Endodermal cell (in vitro differentiated cells): Measurements from ENCODE around the gene TUBGCP3. TPM values are rescaled to one million over a fixed set of nuclear protein-coding genes. Genes with fewer than 3 reads are reported as not detected.
A peak's percentile ranks its signal among the peaks of the same experiment; 100 is the strongest.

Experiments
- DNase-seq: peaks from one replicate; pipeline ENCODE4 v3.0.0-alpha.2; 2017
- H3K27ac ChIP-seq: 2 replicates; pipeline ENCODE4 v1.5.1; 2013; ENCODE audit warnings: mild to moderate bottlenecking, low read depth, low read length, moderate library complexity
- H3K27me3 ChIP-seq: 2 replicates; pipeline ENCODE4 v1.6.1; 2013; ENCODE audit warnings: mild to moderate bottlenecking, low read length, moderate library complexity; ENCODE audit not compliant: insufficient read depth, control insufficient read depth, poor library complexity, severe bottlenecking
- H3K36me3 ChIP-seq: 2 replicates; pipeline ENCODE4 v1.7.0; 2013; ENCODE audit warnings: mild to moderate bottlenecking, low read length, moderate library complexity; ENCODE audit not compliant: control insufficient read depth, insufficient read depth
- H3K4me1 ChIP-seq: one replicate; pipeline ENCODE4 v1.7.0; 2013; ENCODE audit warnings: low read length; ENCODE audit not compliant: control insufficient read depth, insufficient read depth
- H3K4me3 ChIP-seq: 2 replicates; pipeline ENCODE4 v1.5.1; 2013; ENCODE audit warnings: mild to moderate bottlenecking, low read length, moderate library complexity
- H3K9ac ChIP-seq: 2 replicates; pipeline ENCODE4 v1.6.1; 2013; ENCODE audit warnings: mild to moderate bottlenecking, low read length, moderate library complexity; ENCODE audit not compliant: poor library complexity, severe bottlenecking; ENCODE audit errors: extremely low read depth
- H3K9me3 ChIP-seq: 2 replicates; pipeline ENCODE4 v1.6.1; 2013; ENCODE audit warnings: mild to moderate bottlenecking, low read length, moderate library complexity; ENCODE audit not compliant: control insufficient read depth
- H3K27ac Mint-ChIP-seq: 2 replicates; pipeline ENCODE4 v1.8.0; 2020; ENCODE audit warnings: mixed read lengths
- H3K27me3 Mint-ChIP-seq: 2 replicates; pipeline ENCODE4 v1.8.0; 2021; ENCODE audit warnings: mild to moderate bottlenecking, mixed read lengths; ENCODE audit not compliant: insufficient read depth
- H3K36me3 Mint-ChIP-seq: 2 replicates; pipeline ENCODE4 v1.8.0; 2020; ENCODE audit warnings: low read depth, mixed read lengths
- H3K4me1 Mint-ChIP-seq: 2 replicates; pipeline ENCODE4 v1.8.0; 2020; ENCODE audit warnings: mixed read lengths
- H3K4me3 Mint-ChIP-seq: 2 replicates; pipeline ENCODE4 v1.8.0; 2020; ENCODE audit warnings: mild to moderate bottlenecking, moderate library complexity, mixed read lengths
- H3K9me3 Mint-ChIP-seq: 2 replicates; pipeline ENCODE4 v1.8.0; 2020; ENCODE audit warnings: mild to moderate bottlenecking, mixed read lengths
- WGBS, 2 experiments: methylation state at CpG; one replicate each; pipeline versions ENCODE4 v1.1.5 to v1.1.7; 2013; ENCODE audit warnings: missing lambda C conversion rate in 2 of 2, mixed read lengths in 1 of 2; ENCODE audit not compliant: insufficient coverage in 1 of 2, insufficient read length in 1 of 2; 5-methylcytosine and 5-hydroxymethylcytosine counted together
- total RNA-seq, 2 donors: library from RNA; stranded (reverse); fragmentation: NEBNext Ultra II Directional in 1 of 2; extraction: Animal tissue kit (Norgen Biotek cat#: 25700) in 1 of 2; gene quantifications; 2 replicates in 1 of 2; 3 replicates in 1 of 2; pipeline ENCODE4 v1.2.1, GENCODE V29; 2021
- TF ChIP-seq, protein P1 (sequence below): fragments of 200-600 bp; sonication (generic); conservative IDR thresholded peaks from 2 replicates; pipeline ENCODE4 v1.5.0; 2021; ENCODE audit warnings: antibody characterized with exemption, mild to moderate bottlenecking

The TUBGCP3 gene
- total RNA-seq, 2 donors from 2014 or later: 34.7 to 55.3 TPM

DNA sequence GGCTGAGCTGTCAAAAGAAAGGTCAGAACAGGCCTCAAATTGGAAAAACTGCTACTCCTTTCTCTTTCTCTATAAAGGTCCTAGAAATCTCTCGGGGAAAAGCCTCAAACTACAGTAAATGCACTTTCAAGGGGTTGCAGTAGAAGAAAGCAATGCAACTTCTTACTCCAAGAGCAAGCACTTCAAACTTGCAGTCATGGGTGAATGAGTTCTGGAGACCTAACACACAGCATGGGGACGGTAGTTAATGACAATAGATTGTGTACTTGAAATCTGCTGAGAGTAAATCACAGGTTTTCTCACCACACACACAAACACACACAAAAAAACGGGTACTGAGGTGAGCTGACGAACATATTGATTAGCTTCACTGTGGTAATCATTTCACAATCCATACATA, 11.8 kb downstream of the TUBGCP3 start:
- Mint-ChIP-seq H3K36me3 (peaks cover 16% of the 10 kb centered on the region), H3K27me3 (no peaks in the 10 kb centered on the region), H3K4me3 (no peak overlapping the region), H3K9me3 (peaks cover 23% of the 10 kb centered on the region), H3K4me1 (peaks cover 13% of the 10 kb centered on the region), H3K27ac (peak overlapping the region; percentile 24)
- Histone ChIP-seq H3K27me3 (no peaks in the 10 kb centered on the region), H3K4me3 (no peak overlapping the region), H3K9me3 (peaks cover 5% of the 10 kb centered on the region), H3K9ac (no peak overlapping the region), H3K27ac (no peak overlapping the region), H3K36me3 (no peaks in the 10 kb centered on the region), H3K4me1 (no peaks in the 10 kb centered on the region)
- 77 to 93% methylated on average over 2 to 4 of the region's 4 CpGs for WGBS, 2 experiments
- DNase-seq: no peak
- TF ChIP-seq, protein P1, sequence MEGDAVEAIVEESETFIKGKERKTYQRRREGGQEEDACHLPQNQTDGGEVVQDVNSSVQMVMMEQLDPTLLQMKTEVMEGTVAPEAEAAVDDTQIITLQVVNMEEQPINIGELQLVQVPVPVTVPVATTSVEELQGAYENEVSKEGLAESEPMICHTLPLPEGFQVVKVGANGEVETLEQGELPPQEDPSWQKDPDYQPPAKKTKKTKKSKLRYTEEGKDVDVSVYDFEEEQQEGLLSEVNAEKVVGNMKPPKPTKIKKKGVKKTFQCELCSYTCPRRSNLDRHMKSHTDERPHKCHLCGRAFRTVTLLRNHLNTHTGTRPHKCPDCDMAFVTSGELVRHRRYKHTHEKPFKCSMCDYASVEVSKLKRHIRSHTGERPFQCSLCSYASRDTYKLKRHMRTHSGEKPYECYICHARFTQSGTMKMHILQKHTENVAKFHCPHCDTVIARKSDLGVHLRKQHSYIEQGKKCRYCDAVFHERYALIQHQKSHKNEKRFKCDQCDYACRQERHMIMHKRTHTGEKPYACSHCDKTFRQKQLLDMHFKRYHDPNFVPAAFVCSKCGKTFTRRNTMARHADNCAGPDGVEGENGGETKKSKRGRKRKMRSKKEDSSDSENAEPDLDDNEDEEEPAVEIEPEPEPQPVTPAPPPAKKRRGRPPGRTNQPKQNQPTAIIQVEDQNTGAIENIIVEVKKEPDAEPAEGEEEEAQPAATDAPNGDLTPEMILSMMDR: no peak

DNA sequence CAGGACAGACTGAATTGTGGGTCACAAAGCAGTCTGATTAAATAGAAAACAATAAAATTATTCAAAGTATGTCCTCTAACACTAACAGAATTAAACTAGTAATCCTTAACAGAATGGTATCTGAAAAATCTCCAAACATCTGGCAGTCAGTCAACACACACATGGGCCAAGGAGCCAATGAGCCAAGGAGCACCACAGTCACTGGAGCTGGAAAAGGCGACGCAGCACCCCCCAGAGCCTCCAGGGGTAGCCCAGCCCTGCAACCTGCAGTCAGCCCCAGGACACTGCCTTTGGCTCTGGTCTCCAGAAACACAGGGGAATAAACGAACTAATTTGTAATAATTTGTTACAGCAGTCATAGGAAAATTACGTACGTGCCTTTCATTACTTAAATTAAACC, 12.3 kb downstream of the TUBGCP3 start:
- DNase-seq: peak; percentile 72
- Histone ChIP-seq H3K36me3 (no peaks in the 10 kb centered on the region), H3K27ac (no peak overlapping the region), H3K4me1 (no peaks in the 10 kb centered on the region), H3K9me3 (peaks cover 5% of the 10 kb centered on the region), H3K9ac (no peak overlapping the region), H3K27me3 (no peaks in the 10 kb centered on the region), H3K4me3 (no peak overlapping the region)
- 95% methylated on average over 3 of the region's 5 CpGs; no CpG with 5 or more reads in 1 of the 2 experiments for WGBS, 2 experiments
- Mint-ChIP-seq H3K9me3 (peaks cover 23% of the 10 kb centered on the region), H3K4me3 (no peak overlapping the region), H3K27me3 (no peaks in the 10 kb centered on the region), H3K36me3 (peaks cover 16% of the 10 kb centered on the region), H3K27ac (no peak overlapping the region), H3K4me1 (peaks cover 13% of the 10 kb centered on the region)
- TF ChIP-seq, protein P1: peak; percentile 50

DNA sequence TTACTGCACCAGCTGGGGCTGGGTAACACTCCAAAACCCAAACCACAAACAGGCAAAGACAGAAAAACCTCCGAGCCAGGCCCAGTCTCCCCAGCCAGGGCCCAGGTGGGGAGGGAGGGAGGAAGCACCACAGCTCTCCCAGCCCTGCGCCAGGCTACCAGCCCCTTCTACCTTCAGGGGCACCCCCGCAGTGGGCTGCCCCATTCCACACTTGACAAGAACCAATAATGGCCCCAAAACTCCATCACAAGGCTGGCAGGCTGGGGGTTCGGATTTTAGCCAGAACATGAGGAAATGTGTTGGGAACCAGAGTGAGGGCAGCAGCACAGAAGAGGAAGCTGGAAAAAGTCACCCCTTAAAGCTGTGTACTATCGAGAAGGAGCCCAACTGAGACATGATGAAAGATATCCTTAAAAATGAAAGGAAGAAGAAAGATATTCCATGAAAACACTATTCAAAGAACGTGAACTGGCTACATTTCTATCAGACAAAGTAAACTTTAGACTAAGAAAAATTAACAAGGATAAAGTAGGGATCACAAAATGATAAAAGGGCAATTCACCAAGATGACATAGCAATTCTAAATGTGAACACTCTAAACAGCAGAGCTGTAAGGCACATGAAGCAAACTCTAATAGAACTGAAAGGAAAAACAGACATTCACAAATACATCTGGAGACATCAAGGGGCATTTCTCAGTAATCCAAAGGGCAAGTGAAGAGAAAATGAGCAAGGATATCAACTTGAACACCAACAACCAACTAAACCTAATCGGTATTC, 12.9 kb downstream of the TUBGCP3 start:
- Histone ChIP-seq H3K9ac (no peak overlapping the region), H3K9me3 (peaks cover 4% of the 10 kb centered on the region), H3K4me1 (no peaks in the 10 kb centered on the region), H3K36me3 (no peaks in the 10 kb centered on the region), H3K4me3 (no peak overlapping the region), H3K27me3 (no peaks in the 10 kb centered on the region), H3K27ac (no peak overlapping the region)
- no peaks in the 10 kb centered on the region for H3K27me3 Mint-ChIP-seq
- H3K36me3 Mint-ChIP-seq: peaks cover 16% of the 10 kb centered on the region
- H3K9me3 Mint-ChIP-seq: peaks cover 22% of the 10 kb centered on the region
- H3K4me3 Mint-ChIP-seq: no peak overlapping the region
- TF ChIP-seq, protein P1: no peak
- DNase-seq: no peak
- H3K27ac Mint-ChIP-seq: peak overlapping the region; percentile 41
- 90% methylated on average over 2 to 6 of the region's 7 CpGs for WGBS, 2 experiments
- peaks cover 13% of the 10 kb centered on the region for H3K4me1 Mint-ChIP-seq
